ENCODE measurements around the gene ELF5.
A peak's percentile ranks its signal among the peaks of the same experiment; 100 is the strongest.

Gene ELF5

GRCh38 chr11:34549271-34549670, 35.7 kb upstream of the ELF5 start:
- H3K27ac ChIP-seq, result no peak overlapping the region
- no peak for TF ChIP-seq ZFX (IDR thresholded peaks at IDR 0.05)
- TF ChIP-seq, protein P1, sequence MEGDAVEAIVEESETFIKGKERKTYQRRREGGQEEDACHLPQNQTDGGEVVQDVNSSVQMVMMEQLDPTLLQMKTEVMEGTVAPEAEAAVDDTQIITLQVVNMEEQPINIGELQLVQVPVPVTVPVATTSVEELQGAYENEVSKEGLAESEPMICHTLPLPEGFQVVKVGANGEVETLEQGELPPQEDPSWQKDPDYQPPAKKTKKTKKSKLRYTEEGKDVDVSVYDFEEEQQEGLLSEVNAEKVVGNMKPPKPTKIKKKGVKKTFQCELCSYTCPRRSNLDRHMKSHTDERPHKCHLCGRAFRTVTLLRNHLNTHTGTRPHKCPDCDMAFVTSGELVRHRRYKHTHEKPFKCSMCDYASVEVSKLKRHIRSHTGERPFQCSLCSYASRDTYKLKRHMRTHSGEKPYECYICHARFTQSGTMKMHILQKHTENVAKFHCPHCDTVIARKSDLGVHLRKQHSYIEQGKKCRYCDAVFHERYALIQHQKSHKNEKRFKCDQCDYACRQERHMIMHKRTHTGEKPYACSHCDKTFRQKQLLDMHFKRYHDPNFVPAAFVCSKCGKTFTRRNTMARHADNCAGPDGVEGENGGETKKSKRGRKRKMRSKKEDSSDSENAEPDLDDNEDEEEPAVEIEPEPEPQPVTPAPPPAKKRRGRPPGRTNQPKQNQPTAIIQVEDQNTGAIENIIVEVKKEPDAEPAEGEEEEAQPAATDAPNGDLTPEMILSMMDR (conservative IDR thresholded peaks at IDR 0.05), result no peak

DNA sequence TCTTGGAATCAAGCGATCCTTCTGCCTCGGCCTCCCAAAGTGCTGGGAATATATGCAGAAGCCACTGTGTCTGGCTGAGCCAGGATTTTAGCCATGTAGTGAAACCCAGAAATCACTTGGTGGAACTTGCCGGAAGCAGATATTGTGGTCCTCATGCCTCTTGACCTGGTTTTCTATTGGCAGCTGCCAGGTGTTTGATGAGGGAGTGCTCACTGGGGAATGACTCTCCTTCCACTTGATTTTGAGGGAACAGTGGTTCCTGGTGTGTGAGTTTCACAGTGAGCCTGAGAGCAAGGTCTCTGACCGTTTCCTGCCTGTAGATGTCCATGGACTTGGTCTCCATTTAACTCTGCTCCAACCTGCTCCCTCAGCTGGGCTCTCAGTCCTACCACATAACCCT, 34.7 kb upstream of the ELF5 start:
- no peak overlapping the region for H3K27ac ChIP-seq
- TF ChIP-seq, protein P1 (conservative IDR thresholded peaks at IDR 0.05), result no peak
- TF ChIP-seq ZFX (IDR thresholded peaks at IDR 0.05), result no peak

GRCh38 chr11:34546511-34547209, 33.1 kb upstream of the ELF5 start:
- H3K27ac ChIP-seq, result no peak overlapping the region
- TF ChIP-seq ZFX (IDR thresholded peaks at IDR 0.05), result no peak

GRCh38 chr11:34542089-34542488, 28.5 kb upstream of the ELF5 start:
- no peak for TF ChIP-seq ZFX (IDR thresholded peaks at IDR 0.05)
- TF ChIP-seq, protein P1 (conservative IDR thresholded peaks at IDR 0.05), result no peak
- H3K27ac ChIP-seq, result no peak overlapping the region

GRCh38 chr11:34540870-34541269, 27.3 kb upstream of the ELF5 start:
- no peak overlapping the region for H3K27ac ChIP-seq
- TF ChIP-seq, protein P1 (conservative IDR thresholded peaks at IDR 0.05), result no peak
- no peak for TF ChIP-seq ZFX (IDR thresholded peaks at IDR 0.05)

DNA sequence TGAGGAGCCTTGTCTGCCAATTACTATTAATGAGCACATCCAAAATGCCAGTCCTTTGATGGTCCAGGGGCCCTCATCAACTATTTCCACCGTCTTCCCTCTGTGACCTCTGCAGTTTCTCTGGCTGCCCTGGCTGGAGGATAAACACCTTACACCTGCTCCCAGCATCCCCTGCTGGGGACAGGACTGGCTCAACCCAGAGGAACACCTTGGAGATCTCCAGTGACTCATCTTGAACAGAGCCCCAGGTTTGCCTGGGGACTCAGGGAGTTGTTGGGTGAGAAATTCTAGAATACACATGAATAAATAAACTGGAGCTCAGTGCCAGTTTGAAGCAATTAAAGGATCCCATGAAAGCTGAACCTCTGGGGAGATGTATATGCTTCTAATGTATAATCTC, 24.0 kb upstream of the ELF5 start:
- TF ChIP-seq, protein P1 (conservative IDR thresholded peaks at IDR 0.05), result no peak
- no peak for TF ChIP-seq ZFX (IDR thresholded peaks at IDR 0.05)
- H3K27ac ChIP-seq, result no peak overlapping the region

DNA sequence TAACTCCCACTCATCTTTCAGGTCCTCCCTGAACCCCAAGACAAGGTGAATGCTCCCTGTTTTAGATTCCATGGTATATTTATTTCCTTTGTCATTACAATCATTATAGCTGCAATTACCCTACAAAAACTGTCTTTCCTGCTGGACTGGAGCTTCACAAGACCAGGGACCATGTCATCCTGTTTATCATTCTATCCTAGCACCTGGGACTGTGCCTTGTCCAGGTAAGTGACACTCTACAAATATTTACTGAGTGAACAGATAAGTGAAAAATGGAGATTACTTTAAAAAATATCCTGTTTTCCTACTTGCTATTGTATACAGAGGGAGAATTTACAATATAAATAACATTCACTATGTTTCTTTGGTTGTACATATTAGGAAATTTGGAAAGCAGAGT, 22.5 kb upstream of the ELF5 start:
- TF ChIP-seq, protein P1 (conservative IDR thresholded peaks at IDR 0.05), result no peak
- no peak for TF ChIP-seq ZFX (IDR thresholded peaks at IDR 0.05)
- peak overlapping the region; percentile 68 for H3K27ac ChIP-seq

GRCh38 chr11:34534826-34535225, 21.2 kb upstream of the ELF5 start:
- no peak overlapping the region for H3K27ac ChIP-seq
- TF ChIP-seq ZFX (IDR thresholded peaks at IDR 0.05), result no peak

Data from C4-2B (cell line).